Thyroid gland (tissue), 4 donors: ENCODE results near the gene NUPR1.

Experiments used
- POLR2A ChIP-seq, 2 donors: fragments of 450-650 bp; IDR thresholded peaks; one replicate each; pipeline ENCODE4 v1.6.1; 2017; ENCODE audit warnings: antibody characterized with exemption in 2 of 2, mild to moderate bottlenecking in 2 of 2, moderate library complexity in 1 of 2
- TF ChIP-seq, protein P1 (sequence below), 6 experiments: fragments of 200-600 bp in 3 of 6; fragments of 450-650 bp in 3 of 6; sonication (generic) in 3 of 6; IDR thresholded peaks; one replicate each; pipeline ENCODE4 v1.5.1; 2016 to 2019; ENCODE audit warnings: antibody characterized with exemption in 6 of 6, mild to moderate bottlenecking in 2 of 6, inconsistent platforms in 1 of 6, moderate library complexity in 1 of 6

GRCh38 chr16:28542646-28543045 lies 3.9 kb upstream of the NUPR1 start:
- no peak for TF ChIP-seq POLR2A (IDR thresholded peaks at IDR 0.05)
- TF ChIP-seq, protein P1, sequence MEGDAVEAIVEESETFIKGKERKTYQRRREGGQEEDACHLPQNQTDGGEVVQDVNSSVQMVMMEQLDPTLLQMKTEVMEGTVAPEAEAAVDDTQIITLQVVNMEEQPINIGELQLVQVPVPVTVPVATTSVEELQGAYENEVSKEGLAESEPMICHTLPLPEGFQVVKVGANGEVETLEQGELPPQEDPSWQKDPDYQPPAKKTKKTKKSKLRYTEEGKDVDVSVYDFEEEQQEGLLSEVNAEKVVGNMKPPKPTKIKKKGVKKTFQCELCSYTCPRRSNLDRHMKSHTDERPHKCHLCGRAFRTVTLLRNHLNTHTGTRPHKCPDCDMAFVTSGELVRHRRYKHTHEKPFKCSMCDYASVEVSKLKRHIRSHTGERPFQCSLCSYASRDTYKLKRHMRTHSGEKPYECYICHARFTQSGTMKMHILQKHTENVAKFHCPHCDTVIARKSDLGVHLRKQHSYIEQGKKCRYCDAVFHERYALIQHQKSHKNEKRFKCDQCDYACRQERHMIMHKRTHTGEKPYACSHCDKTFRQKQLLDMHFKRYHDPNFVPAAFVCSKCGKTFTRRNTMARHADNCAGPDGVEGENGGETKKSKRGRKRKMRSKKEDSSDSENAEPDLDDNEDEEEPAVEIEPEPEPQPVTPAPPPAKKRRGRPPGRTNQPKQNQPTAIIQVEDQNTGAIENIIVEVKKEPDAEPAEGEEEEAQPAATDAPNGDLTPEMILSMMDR (IDR thresholded peaks at IDR 0.05): no peak
